HEK293 (cell line): Measurements from ENCODE around the gene SLC25A45.

Experiments
- EGR2 ChIP-seq: fragments of 450-650 bp; formaldehyde crosslinking; IDR thresholded peaks from 2 replicates; pipeline ENCODE4 v1.5.1; 2016; ENCODE audit warnings: low read depth, missing biosample characterization, missing genetic modification characterization
- GLI2 ChIP-seq: fragments of 450-650 bp; formaldehyde crosslinking; IDR thresholded peaks from 2 replicates; pipeline ENCODE4; 2017; ENCODE audit warnings: missing biosample characterization, missing genetic modification characterization, low read depth, borderline replicate concordance
- HOXD13 ChIP-seq: sonication (generic); formaldehyde crosslinking; IDR thresholded peaks from 2 replicates; pipeline ENCODE4 v1.8.0; 2022; ENCODE audit warnings: missing genetic modification reagents, borderline replicate concordance
- PRDM10 ChIP-seq: fragments of 450-650 bp; formaldehyde crosslinking; IDR thresholded peaks from 2 replicates; pipeline ENCODE4 v1.5.1; 2016; ENCODE audit warnings: missing biosample characterization, missing genetic modification characterization
- ZBTB20 ChIP-seq: fragments of 450-650 bp; formaldehyde crosslinking; IDR thresholded peaks from 2 replicates; pipeline ENCODE4 v1.5.1; 2016; ENCODE audit warnings: missing biosample characterization, missing genetic modification characterization
- ZIC2 ChIP-seq: fragments of 450-650 bp; formaldehyde crosslinking; IDR thresholded peaks from 2 replicates; pipeline ENCODE4 v1.5.1; 2016; ENCODE audit warnings: missing biosample characterization, missing genetic modification characterization
- ZNF146 ChIP-seq: fragments of 450-650 bp; formaldehyde crosslinking; IDR thresholded peaks from 2 replicates; pipeline ENCODE4 v1.5.1; 2016; ENCODE audit warnings: missing biosample characterization, missing genetic modification characterization
- ZNF155 ChIP-seq: fragments of 450-650 bp; formaldehyde crosslinking; IDR thresholded peaks from 2 replicates; pipeline ENCODE4 v1.5.1; 2016; ENCODE audit warnings: missing biosample characterization, missing genetic modification characterization
- ZNF202 ChIP-seq: fragments of 450-650 bp; formaldehyde crosslinking; IDR thresholded peaks from 2 replicates; pipeline ENCODE4 v1.5.1; 2016; ENCODE audit warnings: missing biosample characterization, missing genetic modification characterization, borderline replicate concordance
- ZNF214 ChIP-seq: fragments of 450-650 bp; formaldehyde crosslinking; IDR thresholded peaks from 2 replicates; pipeline ENCODE4 v1.5.1; 2017; ENCODE audit warnings: missing biosample characterization, mild to moderate bottlenecking, missing genetic modification characterization, borderline replicate concordance
- ZNF248 ChIP-seq: fragments of 450-650 bp; formaldehyde crosslinking; IDR thresholded peaks from 2 replicates; pipeline ENCODE4 v1.5.1; 2017; ENCODE audit warnings: missing biosample characterization, missing genetic modification characterization
- ZNF302 ChIP-seq: fragments of 450-650 bp; formaldehyde crosslinking; IDR thresholded peaks from 2 replicates; pipeline ENCODE4 v1.5.1; 2016; ENCODE audit warnings: missing biosample characterization, missing genetic modification characterization, low read depth
- ZNF324 ChIP-seq: fragments of 450-650 bp; formaldehyde crosslinking; IDR thresholded peaks from 2 replicates; pipeline ENCODE4 v1.5.1; 2016; ENCODE audit warnings: missing biosample characterization, missing genetic modification characterization
- ZNF391 ChIP-seq: fragments of 450-650 bp; formaldehyde crosslinking; IDR thresholded peaks from 2 replicates; pipeline ENCODE4 v1.5.1; 2016; ENCODE audit warnings: low read depth, missing biosample characterization, missing genetic modification characterization, borderline replicate concordance
- ZNF488 ChIP-seq: fragments of 450-650 bp; formaldehyde crosslinking; IDR thresholded peaks from 2 replicates; pipeline ENCODE4 v1.5.1; 2016; ENCODE audit warnings: missing biosample characterization, missing genetic modification characterization
- ZNF549 ChIP-seq: fragments of 450-650 bp; IDR thresholded peaks from 2 replicates; pipeline ENCODE4 v1.5.1; 2018; ENCODE audit warnings: missing biosample characterization, missing genetic modification characterization, mild to moderate bottlenecking, inconsistent platforms, moderate library complexity
- ZNF624 ChIP-seq: fragments of 450-650 bp; formaldehyde crosslinking; IDR thresholded peaks from 2 replicates; pipeline ENCODE4 v1.5.1; 2017; ENCODE audit warnings: missing biosample characterization, missing genetic modification characterization
- ZNF645 ChIP-seq: fragments of 450-650 bp; formaldehyde crosslinking; IDR thresholded peaks from 2 replicates; pipeline ENCODE4; 2016; ENCODE audit warnings: missing biosample characterization, missing genetic modification characterization
- ZNF660 ChIP-seq: fragments of 450-650 bp; IDR thresholded peaks from 2 replicates; pipeline ENCODE4 v1.5.1; 2018; ENCODE audit warnings: missing biosample characterization, mild to moderate bottlenecking, missing genetic modification characterization
- ZNF664 ChIP-seq: fragments of 450-650 bp; formaldehyde crosslinking; IDR thresholded peaks from 2 replicates; pipeline ENCODE4 v1.5.1; 2016; ENCODE audit warnings: missing biosample characterization, missing genetic modification characterization
- ZNF785 ChIP-seq: fragments of 450-650 bp; formaldehyde crosslinking; IDR thresholded peaks from 2 replicates; pipeline ENCODE4 v1.5.1; 2016; ENCODE audit warnings: missing biosample characterization, missing genetic modification characterization
- ZNF830 ChIP-seq: fragments of 450-650 bp; IDR thresholded peaks from 2 replicates; pipeline ENCODE4 v1.5.0; 2018; ENCODE audit warnings: missing biosample characterization, missing genetic modification characterization, low read depth, mild to moderate bottlenecking, moderate library complexity
- ZSCAN16 ChIP-seq: fragments of 450-650 bp; formaldehyde crosslinking; IDR thresholded peaks from 2 replicates; pipeline ENCODE4 v1.5.1; 2016; ENCODE audit warnings: missing biosample characterization, missing genetic modification characterization
- TF ChIP-seq, protein P1 (sequence below): fragments of 450-650 bp; IDR thresholded peaks from 2 replicates; pipeline ENCODE4 v1.5.1; 2018; ENCODE audit warnings: missing biosample characterization, mild to moderate bottlenecking, missing genetic modification characterization
- TF ChIP-seq, protein P2 (sequence below): fragments of 450-650 bp; formaldehyde crosslinking; IDR thresholded peaks from 2 replicates; pipeline ENCODE4 v1.5.1; 2016; ENCODE audit warnings: missing biosample characterization, missing genetic modification characterization
- TF ChIP-seq, protein P3 (sequence below): fragments of 450-650 bp; formaldehyde crosslinking; IDR thresholded peaks from 2 replicates; pipeline ENCODE4 v1.5.1; 2016; ENCODE audit warnings: missing biosample characterization, missing genetic modification characterization, low read depth

Gene SLC25A45

GRCh38 chr11:65386307-65387140 is 4.1 kb upstream of the SLC25A45 start, which contains the start of gene FRMD8 (continued):
- no peak for TF ChIP-seq ZNF549 (tag by site-specific recombination)
- peak; percentile 92 for TF ChIP-seq PRDM10
- no peak for TF ChIP-seq ZNF488
- TF ChIP-seq ZNF202 (tag by site-specific recombination), result no peak
- no peak for TF ChIP-seq ZNF248 (tag by site-specific recombination)
- no peak for TF ChIP-seq ZNF146 (tag by site-specific recombination)
- no peak for TF ChIP-seq HOXD13 (CRISPR knock-in tag)
- TF ChIP-seq ZNF302, result no peak
- no peak for TF ChIP-seq ZNF645 (tag by site-specific recombination)
- TF ChIP-seq ZNF324 (tag by site-specific recombination), result no peak
- TF ChIP-seq, protein P1, sequence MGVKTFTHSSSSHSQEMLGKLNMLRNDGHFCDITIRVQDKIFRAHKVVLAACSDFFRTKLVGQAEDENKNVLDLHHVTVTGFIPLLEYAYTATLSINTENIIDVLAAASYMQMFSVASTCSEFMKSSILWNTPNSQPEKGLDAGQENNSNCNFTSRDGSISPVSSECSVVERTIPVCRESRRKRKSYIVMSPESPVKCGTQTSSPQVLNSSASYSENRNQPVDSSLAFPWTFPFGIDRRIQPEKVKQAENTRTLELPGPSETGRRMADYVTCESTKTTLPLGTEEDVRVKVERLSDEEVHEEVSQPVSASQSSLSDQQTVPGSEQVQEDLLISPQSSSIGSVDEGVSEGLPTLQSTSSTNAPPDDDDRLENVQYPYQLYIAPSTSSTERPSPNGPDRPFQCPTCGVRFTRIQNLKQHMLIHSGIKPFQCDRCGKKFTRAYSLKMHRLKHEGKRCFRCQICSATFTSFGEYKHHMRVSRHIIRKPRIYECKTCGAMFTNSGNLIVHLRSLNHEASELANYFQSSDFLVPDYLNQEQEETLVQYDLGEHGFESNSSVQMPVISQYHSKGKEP (tag by site-specific recombination), result no peak
- no peak for TF ChIP-seq ZNF664 (tag by site-specific recombination)
- no peak for TF ChIP-seq ZNF830 (tag by site-specific recombination)
- TF ChIP-seq ZNF214 (tag by site-specific recombination), result no peak
- no peak for TF ChIP-seq ZIC2 (tag by site-specific recombination)
- no peak for TF ChIP-seq ZSCAN16
- peak; percentile 31; the same call in 1 of the 2 replicates for TF ChIP-seq ZNF391
- no peak for TF ChIP-seq GLI2 (tag by site-specific recombination)
- TF ChIP-seq, protein P2, sequence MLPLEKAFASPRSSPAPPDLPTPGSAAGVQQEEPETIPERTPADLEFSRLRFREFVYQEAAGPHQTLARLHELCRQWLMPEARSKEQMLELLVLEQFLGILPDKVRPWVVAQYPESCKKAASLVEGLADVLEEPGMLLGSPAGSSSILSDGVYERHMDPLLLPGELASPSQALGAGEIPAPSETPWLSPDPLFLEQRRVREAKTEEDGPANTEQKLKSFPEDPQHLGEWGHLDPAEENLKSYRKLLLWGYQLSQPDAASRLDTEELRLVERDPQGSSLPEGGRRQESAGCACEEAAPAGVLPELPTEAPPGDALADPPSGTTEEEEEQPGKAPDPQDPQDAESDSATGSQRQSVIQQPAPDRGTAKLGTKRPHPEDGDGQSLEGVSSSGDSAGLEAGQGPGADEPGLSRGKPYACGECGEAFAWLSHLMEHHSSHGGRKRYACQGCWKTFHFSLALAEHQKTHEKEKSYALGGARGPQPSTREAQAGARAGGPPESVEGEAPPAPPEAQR (tag by site-specific recombination), result no peak
- no peak for TF ChIP-seq ZNF624 (tag by site-specific recombination)
- TF ChIP-seq ZBTB20 (tag by site-specific recombination), result 0 out of 2 replicates have a peak, but pooled peaks have one; percentile 22
- TF ChIP-seq ZNF155 (tag by site-specific recombination), result no peak
- TF ChIP-seq ZNF660 (tag by site-specific recombination), result peak; percentile 29; the same call in 1 of the 2 replicates
- peak; percentile 69; the same call in 1 of the 2 replicates for TF ChIP-seq ZNF785
- TF ChIP-seq, protein P3, sequence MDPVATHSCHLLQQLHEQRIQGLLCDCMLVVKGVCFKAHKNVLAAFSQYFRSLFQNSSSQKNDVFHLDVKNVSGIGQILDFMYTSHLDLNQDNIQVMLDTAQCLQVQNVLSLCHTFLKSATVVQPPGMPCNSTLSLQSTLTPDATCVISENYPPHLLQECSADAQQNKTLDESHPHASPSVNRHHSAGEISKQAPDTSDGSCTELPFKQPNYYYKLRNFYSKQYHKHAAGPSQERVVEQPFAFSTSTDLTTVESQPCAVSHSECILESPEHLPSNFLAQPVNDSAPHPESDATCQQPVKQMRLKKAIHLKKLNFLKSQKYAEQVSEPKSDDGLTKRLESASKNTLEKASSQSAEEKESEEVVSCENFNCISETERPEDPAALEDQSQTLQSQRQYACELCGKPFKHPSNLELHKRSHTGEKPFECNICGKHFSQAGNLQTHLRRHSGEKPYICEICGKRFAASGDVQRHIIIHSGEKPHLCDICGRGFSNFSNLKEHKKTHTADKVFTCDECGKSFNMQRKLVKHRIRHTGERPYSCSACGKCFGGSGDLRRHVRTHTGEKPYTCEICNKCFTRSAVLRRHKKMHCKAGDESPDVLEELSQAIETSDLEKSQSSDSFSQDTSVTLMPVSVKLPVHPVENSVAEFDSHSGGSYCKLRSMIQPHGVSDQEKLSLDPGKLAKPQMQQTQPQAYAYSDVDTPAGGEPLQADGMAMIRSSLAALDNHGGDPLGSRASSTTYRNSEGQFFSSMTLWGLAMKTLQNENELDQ (tag by site-specific recombination), result no peak
- TF ChIP-seq EGR2 (tag by site-specific recombination), result no peak
